B cell (primary cell): ENCODE data around the gene NOTUM. TPM values are rescaled to one million over a fixed set of nuclear protein-coding genes. Genes with fewer than 3 reads are reported as not detected.
"Not testable (repeated sequence)": the region's sequence is repeated elsewhere in the genome, so short reads cannot be mapped to it uniquely, and the experiment has no call there.

Source experiments
- ATAC-seq: fragments of 200-7000 bp; cut with Tn5 transposase; one replicate; pipeline ENCODE4 v1.10.0; 2021; ENCODE audit warnings: low read depth, mild to moderate bottlenecking, moderate number of reproducible peaks, moderate library complexity
- CTCF ChIA-PET: fragments of 350-600 bp; sonication (Branson Sonifier 250); formaldehyde crosslinking; loops from one replicate; lab custom pipeline; 2021; ENCODE audit warnings: antibody characterized with exemption, inconsistent platforms; lab: Charles Lee
- POLR2A ChIA-PET: fragments of 350-600 bp; sonication (Branson Sonifier 250); formaldehyde crosslinking; loops from one replicate; lab custom pipeline; 2021; ENCODE audit warnings: antibody characterized with exemption; lab: Charles Lee
- DNase-seq: peaks from one replicate; pipeline ENCODE4 v3.0.0; 2013
- H2AFZ ChIP-seq: 2 replicates; pipeline ENCODE4 v1.6.1; 2012; ENCODE audit warnings: mild to moderate bottlenecking, low read depth, low read length; ENCODE audit not compliant: insufficient read depth, poor library complexity, severe bottlenecking
- H3K27ac ChIP-seq, 2 donors: 1 replicate in 1 of 2; 2 replicates in 1 of 2; pipeline ENCODE4 v1.5.1; 2012 to 2013; ENCODE audit warnings: low read length in 2 of 2, mild to moderate bottlenecking in 2 of 2, moderate library complexity in 1 of 2
- H3K27me3 ChIP-seq, 4 experiments: fragments of 200-600 bp in 1 of 4; sonication (generic) in 1 of 4; replicated peaks in 1 of 4; 1 replicate in 2 of 4; 2 replicates in 2 of 4; pipeline versions ENCODE4 v1.6.1 to v1.7.0; 2013 to 2016; ENCODE audit warnings: low read length in 3 of 4, mild to moderate bottlenecking in 2 of 4, mixed read lengths in 1 of 4, moderate library complexity in 1 of 4; ENCODE audit not compliant: insufficient read depth in 4 of 4, control insufficient read depth in 3 of 4; ENCODE audit errors: control extremely low read depth in 1 of 4
- H3K36me3 ChIP-seq, 2 experiments: replicated peaks in 1 of 2; 1 replicate in 1 of 2; 2 replicates in 1 of 2; pipeline versions ENCODE4 v1.6.1 to v1.7.1; 2013; ENCODE audit warnings: low read length in 1 of 2; ENCODE audit not compliant: insufficient read depth in 2 of 2, control insufficient read depth in 1 of 2; ENCODE audit errors: control extremely low read depth in 1 of 2, extremely low read depth in 1 of 2
- H3K4me1 ChIP-seq, 2 donors: fragments of 200-600 bp in 1 of 2; sonication (generic) in 1 of 2; 1 replicate in 1 of 2; 2 replicates in 1 of 2; pipeline versions ENCODE4 v1.5.1 to v1.6.1; 2013 to 2017; ENCODE audit warnings: low read length in 2 of 2; ENCODE audit not compliant: control insufficient read depth in 2 of 2, insufficient read depth in 2 of 2
- H3K4me2 ChIP-seq: replicated peaks from 2 replicates; pipeline ENCODE3; 2012; ENCODE audit warnings: mild to moderate bottlenecking, low read depth, low read length; ENCODE audit not compliant: poor library complexity, severe bottlenecking
- H3K4me3 ChIP-seq, 5 experiments: fragments of 200-600 bp in 1 of 5; sonication (generic) in 1 of 5; 1 replicate in 3 of 5; 2 replicates in 2 of 5; pipeline versions ENCODE4 v1.5.1 to v1.7.0; 2011 to 2016; ENCODE audit warnings: low read length in 4 of 5, mild to moderate bottlenecking in 4 of 5, low read depth in 2 of 5, control low read depth in 1 of 5, moderate library complexity in 1 of 5; ENCODE audit not compliant: insufficient read depth in 1 of 5; ENCODE audit errors: control extremely low read depth in 1 of 5, extremely low read depth in 1 of 5
- H3K79me2 ChIP-seq: fragments of 200-600 bp; sonication (generic); one replicate; pipeline ENCODE4 v1.6.0; 2016; ENCODE audit warnings: low read length; ENCODE audit not compliant: control insufficient read depth, insufficient read depth
- H3K9ac ChIP-seq: fragments of 200-600 bp; sonication (generic); 2 replicates; pipeline ENCODE4 v1.6.1; 2017; ENCODE audit warnings: mild to moderate bottlenecking, low read length, moderate library complexity
- H3K9me3 ChIP-seq, 3 donors: one replicate each; pipeline versions ENCODE4 v1.6.1 to v1.7.1; 2013; ENCODE audit warnings: low read length in 2 of 3; ENCODE audit not compliant: control insufficient read depth in 2 of 3, insufficient read depth in 1 of 3; ENCODE audit errors: control extremely low read depth in 1 of 3
- H4K20me1 ChIP-seq: 2 replicates; pipeline ENCODE4 v1.6.0; 2012; ENCODE audit warnings: mild to moderate bottlenecking, low read length; ENCODE audit not compliant: insufficient read depth, control insufficient read depth, poor library complexity, severe bottlenecking
- H3K27ac Mint-ChIP-seq: one replicate; pipeline ENCODE4 v1.8.0; 2021; ENCODE audit warnings: mixed read lengths
- H3K27me3 Mint-ChIP-seq: one replicate; pipeline ENCODE4 v1.8.0; 2021; ENCODE audit warnings: mixed read lengths
- H3K4me1 Mint-ChIP-seq: one replicate; pipeline ENCODE4 v1.8.0; 2021; ENCODE audit warnings: mixed read lengths
- H3K4me3 Mint-ChIP-seq: one replicate; pipeline ENCODE4 v1.8.0; 2021; ENCODE audit warnings: mixed read lengths
- H3K9me3 Mint-ChIP-seq: one replicate; pipeline ENCODE4 v1.8.0; 2022; ENCODE audit warnings: mixed read lengths; ENCODE audit not compliant: insufficient read depth
- CTCF ChIP-seq: fragments of 200-600 bp; IDR thresholded peaks from one replicate; pipeline ENCODE4 v1.8.0; 2022; ENCODE audit warnings: antibody characterized with exemption, mild to moderate bottlenecking
- WGBS: methylation state at CpG from one replicate; pipeline ENCODE4 v1.1.5; 2013; ENCODE audit warnings: missing lambda C conversion rate; ENCODE audit not compliant: insufficient coverage; 5-methylcytosine and 5-hydroxymethylcytosine counted together
- intact Hi-C: fragments of 100-400 bp; cut with micrococcal nuclease; formaldehyde crosslinking; loops from one replicate; pipeline ENCODE4 v1.10.0; 2022
- polyA plus RNA-seq: library from polyadenylated mRNA; depleted of rRNA; stranded (reverse); fragments of >200 nt; gene quantifications from 2 replicates; pipeline ENCODE4 v1.2.3, GENCODE V29; 2012
- total RNA-seq, 2 donors: library from RNA; stranded (reverse); fragments of 120-200 nt in 1 of 2; gene quantifications; 1 replicate in 1 of 2; 2 replicates in 1 of 2; pipeline versions ENCODE4 v1.2.3 to v1.2.4, GENCODE V29; 2013 to 2022

The NOTUM gene
- total and polyA plus RNA-seq, 2 donors (not counting 1 experiment from before 2014, with no cell fraction given), result not detected

- DNase-seq (no peak), ATAC-seq (no peak)
- H3K9me3 ChIP-seq, result no peaks in the 10 kb centered on the region
- intact Hi-C loops, result loop anchor here (1.0 to 2.0 kb wide), 4 partner anchors 7 to 104 kb away; partner anchors contain the start of genes ARHGDIA, CENPX, LRRC45 and P4HB
- no peak for TF ChIP-seq CTCF
- Mint-ChIP-seq H3K27me3 (no peaks in the 10 kb centered on the region), H3K27ac (peak overlapping the region; percentile 61), H3K9me3 (no peaks in the 10 kb centered on the region), H3K4me1 (peaks cover 34% of the 10 kb centered on the region), H3K4me3 (peak overlapping the region; percentile 91)
- H3K9ac ChIP-seq, result no peak overlapping the region
- H3K4me1 ChIP-seq, result peaks cover 18 to 29% of the 10 kb centered on the region in 2 donors
- peak overlapping the region in 1 of 2 donors; percentile 37 for H3K27ac ChIP-seq
- peaks cover 0 to 26% of the 10 kb centered on the region in 2 experiments for H3K36me3 ChIP-seq
- H3K4me3 ChIP-seq, result no peak overlapping the region
- H3K79me2 ChIP-seq, result peaks cover 70% of the 10 kb centered on the region
- no peak overlapping the region for H2AFZ ChIP-seq
- no peak overlapping the region for H3K4me2 ChIP-seq
- WGBS, result 72% methylated on average over 12 of the region's 15 CpGs
- H3K27me3 ChIP-seq, result no peaks in the 10 kb centered on the region
- ChIA-PET CTCF (no interaction called here), POLR2A (no interaction called here)
- peaks cover 48% of the 10 kb centered on the region for H4K20me1 ChIP-seq
Measured at GRCh38 chr17:81918832-81919545, 42.0 kb downstream of the NOTUM start.

DNA sequence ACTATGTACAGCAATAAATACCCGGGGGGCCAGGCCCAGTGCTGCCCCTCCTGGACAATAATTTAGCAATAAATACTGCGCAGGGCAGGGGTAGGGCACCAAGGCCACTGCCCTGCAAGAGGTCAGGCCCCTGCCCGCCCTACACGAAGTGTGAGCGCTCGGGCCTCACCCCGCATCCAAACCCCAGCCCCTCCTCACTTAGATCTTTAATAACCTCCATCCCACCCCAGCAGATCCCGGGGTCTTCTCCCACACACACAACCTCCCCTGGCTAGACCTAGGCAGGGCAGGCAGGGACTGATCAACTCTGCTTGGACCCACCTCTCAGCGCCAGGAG, 42.7 kb downstream of the NOTUM start:
- Histone ChIP-seq H3K9ac (peak overlapping the region; percentile 78), H3K4me1 (peaks cover 13 to 22% of the 10 kb centered on the region in 2 donors)
- peak; percentile 6 for ATAC-seq

More for the DNA sequence above, 42.7 kb downstream of the NOTUM start:
- WGBS, result 45% methylated on average over 9 of the region's 9 CpGs
- CTCF ChIA-PET, DNase-seq, H3K27me3 ChIP-seq, H3K9me3 Mint-ChIP-seq, H3K9me3 ChIP-seq, H3K27me3 Mint-ChIP-seq: not testable (repeated sequence)
- Histone ChIP-seq H3K36me3 (peaks cover 0 to 33% of the 10 kb centered on the region in 2 experiments), H3K27ac (peak overlapping the region; percentile 37 to 44), H2AFZ (peak overlapping the region; percentile 11), H3K79me2 (peaks cover 63% of the 10 kb centered on the region), H3K4me3 (peak overlapping the region in 2 of 5 experiments; percentile 15 to 69), H4K20me1 (peaks cover 46% of the 10 kb centered on the region), H3K4me2 (peak overlapping the region; percentile 88)
- intact Hi-C loops, result loop anchor here (1.0 to 2.0 kb wide), 4 partner anchors 8 to 104 kb away; partner anchors contain the start of genes ARHGDIA, CENPX, LRRC45 and P4HB
- Mint-ChIP-seq H3K4me3 (peak overlapping the region; percentile 91), H3K4me1 (peaks cover 32% of the 10 kb centered on the region), H3K27ac (peak overlapping the region; percentile 90)
- POLR2A ChIA-PET, result interaction anchor here (1.2 kb wide), 1 partner anchor 9 kb away, joined by 6 read pairs; the partner anchor contains the start of gene MAFG
